ENCODE results near the gene MEOX1. TPM values are rescaled to one million over a fixed set of nuclear protein-coding genes. Genes with fewer than 3 reads are reported as not detected.

MEOX1 gene
- total RNA-seq, 4 donors from 2014 or later: 6.9 to 24.3 (median 14.0) TPM

DNA sequence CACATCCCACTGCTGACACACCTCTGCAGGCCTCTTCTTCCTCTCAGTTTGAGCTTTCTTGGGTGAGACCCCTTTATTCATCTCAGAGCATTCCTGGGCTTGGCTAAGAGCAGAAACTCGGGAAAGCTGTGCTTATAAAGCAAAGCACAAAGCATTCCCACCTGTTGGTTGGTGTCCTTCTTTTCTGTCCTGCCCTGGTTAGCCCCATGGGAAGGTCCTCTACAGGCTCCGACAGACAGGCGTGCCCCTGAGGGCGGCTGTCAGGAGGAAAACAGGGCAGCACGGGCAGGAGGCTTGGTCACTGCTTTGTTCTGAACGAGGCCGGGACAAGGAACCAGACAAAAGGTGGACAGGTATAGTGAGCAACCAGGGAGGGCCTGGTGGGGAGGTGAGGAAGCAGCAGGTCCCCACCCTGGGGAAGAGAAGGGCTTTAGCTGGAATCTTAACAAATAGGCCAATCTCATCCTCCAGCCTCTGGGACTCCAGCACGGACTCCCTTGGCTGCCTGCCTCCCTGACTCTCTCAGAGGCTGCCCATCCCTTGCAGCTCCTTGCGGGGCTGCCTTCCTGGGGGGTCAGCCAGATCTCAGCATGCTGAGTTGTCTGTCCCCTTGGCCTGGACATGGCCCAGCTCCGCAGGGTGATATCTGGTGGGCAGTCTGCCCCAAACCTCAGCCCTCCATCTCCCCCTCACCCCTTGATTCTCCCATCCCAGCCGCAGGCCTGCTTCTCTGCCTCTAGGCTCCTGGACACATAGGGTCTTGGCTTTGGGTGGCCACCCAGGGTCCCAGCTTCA lies 1.7 kb downstream of the MEOX1 start:
- intact Hi-C loops (cut with DNase I; ENCODE audit: low total_unique reads): no loop called here
- Histone ChIP-seq H3K4me3 (no peak overlapping the region), H3K27ac (peak overlapping the region in 1 of 2 donors; percentile 45)

GRCh38 chr17:43658900-43659299 lies 2.8 kb downstream of the MEOX1 start:
- Histone ChIP-seq H3K4me3 (no peak overlapping the region), H3K27ac (peak overlapping the region in 1 of 2 donors; percentile 45), H3K36me3 (no peaks in the 10 kb centered on the region), H3K27me3 (no peaks in the 10 kb centered on the region), H3K4me1 (peaks cover 0 to 10% of the 10 kb centered on the region in 2 donors), H3K9me3 (no peaks in the 10 kb centered on the region)
- no peak for DNase-seq
- intact Hi-C loops (cut with DNase I; ENCODE audit: low total_unique reads): no loop called here
- TF ChIP-seq POLR2A (IDR thresholded peaks at IDR 0.05): no peak
- TF ChIP-seq, protein P1, sequence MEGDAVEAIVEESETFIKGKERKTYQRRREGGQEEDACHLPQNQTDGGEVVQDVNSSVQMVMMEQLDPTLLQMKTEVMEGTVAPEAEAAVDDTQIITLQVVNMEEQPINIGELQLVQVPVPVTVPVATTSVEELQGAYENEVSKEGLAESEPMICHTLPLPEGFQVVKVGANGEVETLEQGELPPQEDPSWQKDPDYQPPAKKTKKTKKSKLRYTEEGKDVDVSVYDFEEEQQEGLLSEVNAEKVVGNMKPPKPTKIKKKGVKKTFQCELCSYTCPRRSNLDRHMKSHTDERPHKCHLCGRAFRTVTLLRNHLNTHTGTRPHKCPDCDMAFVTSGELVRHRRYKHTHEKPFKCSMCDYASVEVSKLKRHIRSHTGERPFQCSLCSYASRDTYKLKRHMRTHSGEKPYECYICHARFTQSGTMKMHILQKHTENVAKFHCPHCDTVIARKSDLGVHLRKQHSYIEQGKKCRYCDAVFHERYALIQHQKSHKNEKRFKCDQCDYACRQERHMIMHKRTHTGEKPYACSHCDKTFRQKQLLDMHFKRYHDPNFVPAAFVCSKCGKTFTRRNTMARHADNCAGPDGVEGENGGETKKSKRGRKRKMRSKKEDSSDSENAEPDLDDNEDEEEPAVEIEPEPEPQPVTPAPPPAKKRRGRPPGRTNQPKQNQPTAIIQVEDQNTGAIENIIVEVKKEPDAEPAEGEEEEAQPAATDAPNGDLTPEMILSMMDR (IDR thresholded peaks at IDR 0.05): no peak

More for the DNA sequence above, 1.7 kb downstream of the MEOX1 start:
- H3K9me3 ChIP-seq: no peaks in the 10 kb centered on the region
- H3K27me3 ChIP-seq: no peaks in the 10 kb centered on the region
- DNase-seq: no peak
- H3K36me3 ChIP-seq: no peaks in the 10 kb centered on the region
- TF ChIP-seq, protein P1 (IDR thresholded peaks at IDR 0.05): no peak
- TF ChIP-seq POLR2A (IDR thresholded peaks at IDR 0.05): no peak
- H3K4me1 ChIP-seq: peaks cover 0 to 10% of the 10 kb centered on the region in 2 donors

DNA sequence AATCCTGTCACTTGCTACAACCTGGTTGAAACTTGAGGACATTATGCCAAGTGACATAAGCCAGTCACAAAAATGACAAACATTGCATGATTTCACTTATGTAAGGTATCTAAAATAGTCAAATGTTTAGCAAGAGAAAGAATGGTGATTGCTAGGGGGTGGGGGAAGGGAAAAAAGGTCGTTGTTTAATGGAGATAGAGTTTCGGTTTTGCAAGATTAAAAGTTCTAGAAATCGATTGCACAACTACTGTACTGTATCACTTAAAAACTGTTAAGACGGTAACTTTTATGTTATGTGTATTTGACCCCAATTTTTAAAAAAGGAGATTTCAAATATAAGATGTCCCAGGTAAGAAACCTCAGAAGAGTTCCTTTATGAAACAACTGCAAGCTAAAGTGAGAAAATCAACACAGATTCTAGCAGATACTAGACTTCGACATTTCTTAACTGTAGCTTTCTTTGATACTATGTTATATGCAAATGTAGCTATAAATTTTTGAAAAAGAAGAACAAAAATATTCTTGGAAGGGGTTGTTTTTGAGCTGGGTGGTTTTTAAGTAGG lies 5.9 kb downstream of the MEOX1 start:
- intact Hi-C loops (cut with DNase I; ENCODE audit: low total_unique reads): no loop called here
- H3K4me1 ChIP-seq: no peaks in the 10 kb centered on the region
- no peaks in the 10 kb centered on the region for H3K9me3 ChIP-seq
- H3K4me3 ChIP-seq: no peak overlapping the region
- TF ChIP-seq, protein P1 (IDR thresholded peaks at IDR 0.05): no peak
- no peak for TF ChIP-seq POLR2A (IDR thresholded peaks at IDR 0.05)
- no peaks in the 10 kb centered on the region for H3K27me3 ChIP-seq
- H3K27ac ChIP-seq: peak overlapping the region in 1 of 2 donors; percentile 59
- H3K36me3 ChIP-seq: no peaks in the 10 kb centered on the region
- no peak for DNase-seq

DNA sequence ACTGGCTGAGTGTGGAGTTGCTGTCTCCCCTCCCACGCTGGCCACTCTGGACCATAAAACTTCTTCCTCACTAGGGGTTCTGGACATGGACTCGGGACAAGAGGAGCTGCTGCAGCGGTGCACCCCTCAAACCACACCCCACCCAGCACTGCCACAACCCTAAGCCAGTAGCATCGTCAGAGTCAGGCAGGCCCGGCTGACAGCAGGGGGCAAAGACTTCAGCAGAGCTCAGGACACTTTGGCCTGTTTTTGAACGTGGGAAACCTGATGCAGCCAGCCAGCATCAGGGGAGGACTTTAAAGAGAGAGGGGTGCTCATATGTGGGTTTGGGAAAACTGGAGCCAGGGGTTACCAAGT lies 9.6 kb downstream of the MEOX1 start:
- TF ChIP-seq, protein P1 (IDR thresholded peaks at IDR 0.05): no peak
- no peak for TF ChIP-seq POLR2A (IDR thresholded peaks at IDR 0.05)
- H3K27ac ChIP-seq: no peak overlapping the region

GRCh38 chr17:43650471-43650870 lies 11.3 kb downstream of the MEOX1 start:
- Histone ChIP-seq H3K27me3 (no peaks in the 10 kb centered on the region), H3K4me1 (no peaks in the 10 kb centered on the region), H3K36me3 (no peaks in the 10 kb centered on the region), H3K4me3 (no peak overlapping the region), H3K27ac (no peak overlapping the region), H3K9me3 (no peaks in the 10 kb centered on the region)
- TF ChIP-seq, protein P1 (IDR thresholded peaks at IDR 0.05): no peak
- TF ChIP-seq POLR2A (IDR thresholded peaks at IDR 0.05): no peak
- DNase-seq: no peak
- intact Hi-C loops (cut with DNase I; ENCODE audit: low total_unique reads): no loop called here

More for the DNA sequence above, 9.6 kb downstream of the MEOX1 start:
- no peaks in the 10 kb centered on the region for H3K9me3 ChIP-seq
- intact Hi-C loops (cut with DNase I; ENCODE audit: low total_unique reads): no loop called here
- no peak overlapping the region for H3K4me3 ChIP-seq
- no peak for DNase-seq
- H3K4me1 ChIP-seq: no peaks in the 10 kb centered on the region
- H3K36me3 ChIP-seq: no peaks in the 10 kb centered on the region
- no peaks in the 10 kb centered on the region for H3K27me3 ChIP-seq
